Measurements from ENCODE around the gene GBA3. TPM values are rescaled to one million over a fixed set of nuclear protein-coding genes. Genes with fewer than 3 reads are reported as not detected.
A peak's percentile ranks its signal among the peaks of the same experiment; 100 is the strongest.

Gene GBA3
- total RNA-seq, 1 donor from 2014 or later: not detected

- peaks cover 8% of the 10 kb centered on the region for H3K9me3 Mint-ChIP-seq (ENCODE audit: low read depth)
These were observed 85.9 kb downstream of the GBA3 start for GRCh38 chr4:22778547-22779163.

DNA sequence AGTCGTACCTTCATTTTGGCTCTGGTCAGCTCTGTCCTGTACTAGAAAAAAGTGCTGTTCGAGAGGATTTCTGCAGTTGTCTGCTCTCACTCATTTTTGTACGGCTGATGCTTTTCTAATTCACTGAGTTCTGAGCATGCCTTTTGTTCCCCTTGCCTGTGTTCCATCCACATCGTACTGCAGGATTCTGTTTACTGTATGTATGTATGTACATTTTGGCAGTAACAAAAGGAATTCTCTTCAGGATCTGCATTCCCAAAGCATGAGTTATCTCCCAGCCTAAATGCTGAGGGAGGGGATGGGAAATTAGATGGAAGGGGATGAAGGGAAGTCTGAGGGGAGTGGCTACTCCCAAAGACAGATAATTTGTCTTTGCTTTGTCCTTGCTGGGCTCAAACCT, 87.6 kb downstream of the GBA3 start:
- Mint-ChIP-seq H3K4me3 (ENCODE audit: unreplicated experiment) (no peak overlapping the region), H3K36me3 (ENCODE audit: low read depth) (no peaks in the 10 kb centered on the region), H3K27me3 (ENCODE audit: low read depth) (no peaks in the 10 kb centered on the region), H3K27ac (ENCODE audit: unreplicated experiment) (no peak overlapping the region), H3K4me1 (ENCODE audit: low read depth) (no peaks in the 10 kb centered on the region), H3K9me3 (ENCODE audit: low read depth) (peaks cover 8% of the 10 kb centered on the region)
- DNase-seq (ENCODE audit: low spot score): no peak
- no peak for TF ChIP-seq CTCF (IDR thresholded peaks at IDR 0.05)

More at GRCh38 chr4:22778547-22779163, 85.9 kb downstream of the GBA3 start:
- no peak overlapping the region for H3K4me3 Mint-ChIP-seq (ENCODE audit: unreplicated experiment)
- no peaks in the 10 kb centered on the region for H3K4me1 Mint-ChIP-seq (ENCODE audit: low read depth)
- peak; percentile 83 for DNase-seq (ENCODE audit: low spot score)
- H3K36me3 Mint-ChIP-seq (ENCODE audit: low read depth): no peaks in the 10 kb centered on the region
- no peaks in the 10 kb centered on the region for H3K27me3 Mint-ChIP-seq (ENCODE audit: low read depth)
- no peak overlapping the region for H3K27ac Mint-ChIP-seq (ENCODE audit: unreplicated experiment)
- no peak for TF ChIP-seq CTCF (IDR thresholded peaks at IDR 0.05)

DNA sequence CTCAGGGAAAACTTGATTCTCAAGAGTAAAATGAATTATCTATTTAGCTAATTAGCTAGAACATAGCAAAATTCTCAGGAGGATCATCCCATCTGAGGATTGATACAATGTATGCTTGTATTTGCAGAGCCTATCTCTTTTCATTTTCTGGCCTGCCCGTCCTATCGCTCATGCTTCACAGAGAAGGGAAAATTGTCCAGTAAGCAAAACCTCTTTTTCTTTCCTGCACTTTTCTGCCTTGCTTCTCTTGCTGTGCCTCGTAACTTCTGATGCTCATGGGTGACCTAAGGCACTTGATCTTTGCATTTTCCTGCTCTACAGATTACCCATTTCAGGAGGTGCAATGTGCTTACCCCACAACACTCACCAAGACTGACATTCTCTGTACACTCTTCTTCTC, 88.1 kb downstream of the GBA3 start:
- no peak for TF ChIP-seq CTCF (IDR thresholded peaks at IDR 0.05)
- DNase-seq (ENCODE audit: low spot score): no peak
- H3K36me3 Mint-ChIP-seq (ENCODE audit: low read depth): no peaks in the 10 kb centered on the region
- no peak overlapping the region for H3K27ac Mint-ChIP-seq (ENCODE audit: unreplicated experiment)
- H3K9me3 Mint-ChIP-seq (ENCODE audit: low read depth): peaks cover 8% of the 10 kb centered on the region
- no peaks in the 10 kb centered on the region for H3K4me1 Mint-ChIP-seq (ENCODE audit: low read depth)
- H3K27me3 Mint-ChIP-seq (ENCODE audit: low read depth): no peaks in the 10 kb centered on the region
- no peak overlapping the region for H3K4me3 Mint-ChIP-seq (ENCODE audit: unreplicated experiment)

- Mint-ChIP-seq H3K4me3 (ENCODE audit: unreplicated experiment) (no peak overlapping the region), H3K36me3 (ENCODE audit: low read depth) (no peaks in the 10 kb centered on the region), H3K27me3 (ENCODE audit: low read depth) (peaks cover 3% of the 10 kb centered on the region), H3K4me1 (ENCODE audit: low read depth) (no peaks in the 10 kb centered on the region), H3K9me3 (ENCODE audit: low read depth) (no peaks in the 10 kb centered on the region), H3K27ac (ENCODE audit: unreplicated experiment) (no peak overlapping the region)
- TF ChIP-seq CTCF (IDR thresholded peaks at IDR 0.05): no peak
- no peak for DNase-seq (ENCODE audit: low spot score)
These were observed 95.1 kb downstream of the GBA3 start for GRCh38 chr4:22787753-22788375.

GRCh38 chr4:22790631-22791030, 97.9 kb downstream of the GBA3 start:
- Mint-ChIP-seq H3K4me3 (ENCODE audit: unreplicated experiment) (no peak overlapping the region), H3K27me3 (ENCODE audit: low read depth) (peaks cover 3% of the 10 kb centered on the region), H3K27ac (ENCODE audit: unreplicated experiment) (no peak overlapping the region), H3K4me1 (ENCODE audit: low read depth) (no peaks in the 10 kb centered on the region), H3K36me3 (ENCODE audit: low read depth) (no peaks in the 10 kb centered on the region), H3K9me3 (ENCODE audit: low read depth) (no peaks in the 10 kb centered on the region)
- DNase-seq (ENCODE audit: low spot score): no peak
- no peak for TF ChIP-seq CTCF (IDR thresholded peaks at IDR 0.05)
